HCT116 (cell line): Measurements from ENCODE around the gene CCR7. TPM values are rescaled to one million over a fixed set of nuclear protein-coding genes. Genes with fewer than 3 reads are reported as not detected.

Experiments
- ATAC-seq: fragments of 200-7000 bp; cut with Tn5 transposase; 2 replicates; pipeline ENCODE4 v1.9.1; 2020; ENCODE audit warnings: mild to moderate bottlenecking, moderate library complexity
- BruUV-seq: library from RNA; stranded (reverse); fragments of 400-500 nt; replicated peaks from 2 replicates; lab custom pipeline; 2021; lab: Mats Ljungman, UMichigan
- CTCF ChIA-PET: fragments of 300-600 bp; sonication (Branson Sonifier 250); formaldehyde crosslinking; loops from one replicate; lab custom pipeline; 2021; ENCODE audit warnings: antibody characterized with exemption; lab: Charles Lee
- POLR2A ChIA-PET: fragments of 300-600, 350-600 bp; sonication (Branson Sonifier 250); formaldehyde crosslinking; loops from one replicate; lab custom pipeline; 2021; ENCODE audit warnings: antibody characterized with exemption; lab: Charles Lee
- RAD21 ChIA-PET, 2 experiments: fragments of 300-600 bp; sonication (Branson Sonifier 250); formaldehyde crosslinking; loops; one replicate each; lab custom pipeline; 2023; ENCODE audit warnings: low total read pairs in 2 of 2; ENCODE audit not compliant: uncharacterized antibody in 2 of 2, unreplicated experiment in 2 of 2, low non-redundant PET in 1 of 2; lab: Charles Lee
- DNase-seq: peaks from one replicate; pipeline ENCODE4 v3.0.0-alpha.2; 2010; ENCODE audit warnings: low read depth, low spot score
- H2AFZ ChIP-seq: fragments of 200-600 bp; shearing (Covaris generic), sonication (generic); 2 replicates; pipeline ENCODE4 v1.6.1; 2017; ENCODE audit warnings: low read depth, mixed run types, mixed read lengths, antibody characterized with exemption, low read length; ENCODE audit not compliant: poor library complexity, severe bottlenecking
- H3K27ac ChIP-seq: 2 replicates; pipeline ENCODE4 v1.5.1; 2012; ENCODE audit warnings: low read depth, low read length
- H3K27me3 ChIP-seq: fragments of 200-600 bp; sonication (generic); 2 replicates; pipeline ENCODE4 v1.6.1; 2016; ENCODE audit warnings: mixed run types, low read length, mixed read lengths; ENCODE audit not compliant: insufficient read depth
- H3K36me3 ChIP-seq, 2 experiments: fragments of 200-500 bp in 1 of 2; fragments of 200-600 bp in 1 of 2; sonication (Bioruptor generic) in 1 of 2; sonication (generic) in 1 of 2; 2 replicates each; pipeline versions ENCODE4 v1.5.1 to v1.6.1; 2014 to 2016; ENCODE audit warnings: low read length in 2 of 2, inconsistent platforms in 1 of 2, mixed read lengths in 1 of 2, mixed run types in 1 of 2; ENCODE audit not compliant: insufficient read depth in 2 of 2, control insufficient read depth in 1 of 2
- H3K4me1 ChIP-seq, 2 experiments: fragments of 200-600 bp in 1 of 2; sonication (generic) in 1 of 2; 2 replicates each; pipeline versions ENCODE4 v1.5.1 to v1.6.1; 2012 to 2017; ENCODE audit warnings: low read length in 2 of 2, inconsistent platforms in 1 of 2, mild to moderate bottlenecking in 1 of 2, mixed read lengths in 1 of 2, mixed run types in 1 of 2, moderate library complexity in 1 of 2; ENCODE audit not compliant: insufficient read depth in 2 of 2, control insufficient read depth in 1 of 2
- H3K4me2 ChIP-seq: fragments of 200-600 bp; sonication (generic); 2 replicates; pipeline ENCODE4 v1.6.1; 2017; ENCODE audit warnings: mixed run types, low read length, mixed read lengths
- H3K4me3 ChIP-seq, 2 experiments: fragments of 200-600 bp in 1 of 2; sonication (generic) in 1 of 2; replicated peaks in 1 of 2; 2 replicates each; pipeline ENCODE4 v1.5.1; 2011 to 2016; ENCODE audit warnings: low read length in 2 of 2, control low read depth in 1 of 2, low read depth in 1 of 2, mild to moderate bottlenecking in 1 of 2, mixed read lengths in 1 of 2, mixed run types in 1 of 2
- H3K79me2 ChIP-seq: fragments of 200-600 bp; sonication (generic); 2 replicates; pipeline ENCODE4 v1.6.1; 2017; ENCODE audit warnings: mild to moderate bottlenecking, mixed run types, low read length, moderate library complexity, mixed read lengths; ENCODE audit not compliant: insufficient read depth
- H3K9ac ChIP-seq: fragments of 200-600 bp; sonication (generic); 2 replicates; pipeline ENCODE4 v1.6.1; 2016; ENCODE audit warnings: low read length, mixed read lengths
- H3K9me2 ChIP-seq: fragments of 200-600 bp; sonication (generic), shearing (Covaris generic); 2 replicates; pipeline ENCODE4 v1.6.1; 2017; ENCODE audit warnings: mixed run types, mild to moderate bottlenecking, moderate library complexity; ENCODE audit not compliant: insufficient read depth
- H3K9me3 ChIP-seq, 2 experiments: fragments of 200-500 bp in 1 of 2; fragments of 200-600 bp in 1 of 2; sonication (Bioruptor generic) in 1 of 2; sonication (generic) in 1 of 2; 2 replicates each; pipeline ENCODE4 v1.6.1; 2014 to 2017; ENCODE audit warnings: low read length in 2 of 2, mixed read lengths in 2 of 2, inconsistent platforms in 1 of 2, low read depth in 1 of 2, mild to moderate bottlenecking in 1 of 2, mixed run types in 1 of 2, moderate library complexity in 1 of 2; ENCODE audit not compliant: control insufficient read depth in 1 of 2, insufficient read depth in 1 of 2
- H4K20me1 ChIP-seq: fragments of 200-600 bp; sonication (generic), shearing (Covaris generic); 2 replicates; pipeline ENCODE4 v1.6.1; 2017; ENCODE audit warnings: mixed run types, mild to moderate bottlenecking, moderate library complexity; ENCODE audit not compliant: insufficient read depth
- CEBPB ChIP-seq: IDR thresholded peaks from 2 replicates; pipeline ENCODE4 v1.6.1; 2012; ENCODE audit warnings: low read depth
- ELF1 ChIP-seq: IDR thresholded peaks from 2 replicates; pipeline ENCODE4 v1.6.1; 2012; ENCODE audit warnings: low read depth, borderline replicate concordance
- EZH2phosphoT487 ChIP-seq: fragments of 200-600 bp; IDR thresholded peaks from 2 replicates; pipeline ENCODE4 v1.6.1; 2018; ENCODE audit warnings: antibody characterized with exemption, borderline replicate concordance
- POLR2A ChIP-seq: IDR thresholded peaks from 2 replicates; pipeline ENCODE4 v1.7.0; 2011; ENCODE audit warnings: borderline replicate concordance; ENCODE audit not compliant: insufficient read depth, insufficient read length; ENCODE audit errors: extremely low read depth
- POLR2AphosphoS5 ChIP-seq: IDR thresholded peaks from 2 replicates; pipeline ENCODE4 v1.6.1; 2011; ENCODE audit warnings: mild to moderate bottlenecking, low read depth, low read length, moderate library complexity
- SIN3A ChIP-seq: IDR thresholded peaks from 2 replicates; pipeline ENCODE4 v1.6.1; 2012; ENCODE audit warnings: low read depth
- SP1 ChIP-seq: IDR thresholded peaks from 2 replicates; pipeline ENCODE4 v1.6.1; 2012; ENCODE audit warnings: low read depth
- ZFX ChIP-seq: fragments of 450-650 bp; IDR thresholded peaks from 2 replicates; pipeline ENCODE4 v1.6.1; 2017
- ZNF274 ChIP-seq: fragments of 200-500 bp; sonication (Bioruptor generic); IDR thresholded peaks from 2 replicates; pipeline ENCODE4 v1.6.1; 2014; ENCODE audit warnings: mild to moderate bottlenecking, low read depth, low read length, inconsistent platforms
- intact Hi-C: fragments of 100-400 bp; cut with micrococcal nuclease; formaldehyde crosslinking; loops from 2 replicates; pipeline ENCODE4 v1.10.0; 2022
- total RNA-seq: library from RNA; stranded (reverse); gene quantifications from one replicate; pipeline ENCODE4 v1.2.1, GENCODE V29; 2021; ENCODE audit not compliant: unreplicated experiment
- TF ChIP-seq, protein P1 (sequence below): IDR thresholded peaks from 2 replicates; pipeline ENCODE4 v1.6.1; 2012; ENCODE audit warnings: low read depth
- TF ChIP-seq, protein P2 (sequence below): IDR thresholded peaks from 2 replicates; pipeline ENCODE4 v1.6.1; 2012

Gene CCR7
- total RNA-seq, 1 experiment from 2014 or later, result 0.69 TPM

DNA sequence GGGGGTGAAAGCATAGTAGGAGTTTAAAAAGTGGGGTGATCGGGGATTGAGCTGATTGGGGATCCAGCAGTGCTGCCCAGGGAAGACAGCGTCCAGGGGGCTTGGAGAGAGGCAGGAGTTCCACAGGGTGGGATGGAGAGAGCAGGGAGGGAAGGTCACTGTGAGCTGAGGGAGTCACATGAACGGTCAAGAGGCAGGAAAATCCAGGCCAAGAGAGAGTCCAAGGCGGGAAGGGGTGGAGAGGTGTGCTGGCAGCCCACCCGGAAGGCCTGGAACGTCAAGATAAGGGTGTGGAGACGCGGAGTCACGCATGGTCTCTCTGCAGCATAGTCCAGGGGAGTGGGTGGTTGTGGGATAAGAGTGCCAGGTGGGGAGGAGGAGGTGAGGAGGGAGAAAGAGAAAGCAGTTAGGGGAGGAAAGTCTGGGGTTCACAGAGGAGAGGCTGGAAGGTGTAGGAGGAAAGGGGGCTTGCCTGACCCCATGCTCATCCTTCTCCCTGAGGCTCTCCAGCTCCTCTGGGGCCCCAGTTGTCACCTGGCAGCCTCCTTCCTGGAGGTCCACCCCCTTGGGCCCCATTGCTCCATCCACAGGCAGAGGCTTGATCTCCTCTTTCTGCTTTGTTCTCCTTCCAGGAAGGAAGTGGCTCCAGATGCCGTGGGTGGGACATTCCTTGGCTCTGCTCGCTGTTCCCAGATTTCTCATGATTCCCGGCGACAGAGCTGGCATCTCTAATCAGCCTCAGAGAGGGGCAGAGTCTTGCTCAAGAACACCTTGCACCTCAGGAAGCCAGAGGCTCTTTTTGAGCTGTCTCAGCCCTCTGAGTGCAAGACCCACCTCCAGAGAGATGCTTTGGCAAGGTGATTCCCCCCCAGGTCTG, 28.7 kb downstream of the CCR7 start (continued):
- TF ChIP-seq, protein P1, sequence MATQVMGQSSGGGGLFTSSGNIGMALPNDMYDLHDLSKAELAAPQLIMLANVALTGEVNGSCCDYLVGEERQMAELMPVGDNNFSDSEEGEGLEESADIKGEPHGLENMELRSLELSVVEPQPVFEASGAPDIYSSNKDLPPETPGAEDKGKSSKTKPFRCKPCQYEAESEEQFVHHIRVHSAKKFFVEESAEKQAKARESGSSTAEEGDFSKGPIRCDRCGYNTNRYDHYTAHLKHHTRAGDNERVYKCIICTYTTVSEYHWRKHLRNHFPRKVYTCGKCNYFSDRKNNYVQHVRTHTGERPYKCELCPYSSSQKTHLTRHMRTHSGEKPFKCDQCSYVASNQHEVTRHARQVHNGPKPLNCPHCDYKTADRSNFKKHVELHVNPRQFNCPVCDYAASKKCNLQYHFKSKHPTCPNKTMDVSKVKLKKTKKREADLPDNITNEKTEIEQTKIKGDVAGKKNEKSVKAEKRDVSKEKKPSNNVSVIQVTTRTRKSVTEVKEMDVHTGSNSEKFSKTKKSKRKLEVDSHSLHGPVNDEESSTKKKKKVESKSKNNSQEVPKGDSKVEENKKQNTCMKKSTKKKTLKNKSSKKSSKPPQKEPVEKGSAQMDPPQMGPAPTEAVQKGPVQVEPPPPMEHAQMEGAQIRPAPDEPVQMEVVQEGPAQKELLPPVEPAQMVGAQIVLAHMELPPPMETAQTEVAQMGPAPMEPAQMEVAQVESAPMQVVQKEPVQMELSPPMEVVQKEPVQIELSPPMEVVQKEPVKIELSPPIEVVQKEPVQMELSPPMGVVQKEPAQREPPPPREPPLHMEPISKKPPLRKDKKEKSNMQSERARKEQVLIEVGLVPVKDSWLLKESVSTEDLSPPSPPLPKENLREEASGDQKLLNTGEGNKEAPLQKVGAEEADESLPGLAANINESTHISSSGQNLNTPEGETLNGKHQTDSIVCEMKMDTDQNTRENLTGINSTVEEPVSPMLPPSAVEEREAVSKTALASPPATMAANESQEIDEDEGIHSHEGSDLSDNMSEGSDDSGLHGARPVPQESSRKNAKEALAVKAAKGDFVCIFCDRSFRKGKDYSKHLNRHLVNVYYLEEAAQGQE, result no peak

DNA sequence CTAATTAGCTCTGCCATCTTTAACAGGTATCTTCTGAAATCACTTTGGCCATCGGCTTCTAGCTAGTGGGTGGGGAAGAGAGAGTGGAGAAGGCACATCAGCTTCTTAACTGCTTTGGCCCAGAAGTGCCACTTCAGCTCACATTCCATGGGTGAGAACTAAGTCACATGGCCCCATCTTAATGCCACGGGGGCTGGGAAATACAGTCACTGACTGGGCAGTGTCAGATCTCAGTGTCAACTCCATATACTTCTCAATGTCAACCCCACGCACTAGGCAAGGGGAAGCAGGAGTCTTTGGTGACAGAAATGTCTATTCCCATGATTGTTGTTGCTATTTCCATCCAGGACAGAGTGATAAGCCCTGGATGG, 29.4 kb downstream of the CCR7 start:
- H3K27me3 ChIP-seq, result no peaks in the 10 kb centered on the region
- no peak for ATAC-seq
- no TSS peak for BruUV-seq
- H3K4me2 ChIP-seq, result peak overlapping the region; percentile 62
- no peaks in the 10 kb centered on the region for H3K9me3 ChIP-seq
- H3K4me1 ChIP-seq, result peaks cover 35 to 63% of the 10 kb centered on the region in 2 experiments
- peak overlapping the region; percentile 54 for H3K27ac ChIP-seq
- intact Hi-C loops, result no loop called here
- no peaks in the 10 kb centered on the region for H3K36me3 ChIP-seq
- DNase-seq, result no peak
- H2AFZ ChIP-seq, result no peak overlapping the region
- no peak for TF ChIP-seq CEBPB
- TF ChIP-seq ZNF274, result no peak
- TF ChIP-seq ZFX, result no peak
- no peak for TF ChIP-seq POLR2AphosphoS5
- no peak for TF ChIP-seq SP1
- TF ChIP-seq ELF1, result no peak
- no peak for TF ChIP-seq POLR2A
- no peak for TF ChIP-seq SIN3A
- TF ChIP-seq, protein P2, sequence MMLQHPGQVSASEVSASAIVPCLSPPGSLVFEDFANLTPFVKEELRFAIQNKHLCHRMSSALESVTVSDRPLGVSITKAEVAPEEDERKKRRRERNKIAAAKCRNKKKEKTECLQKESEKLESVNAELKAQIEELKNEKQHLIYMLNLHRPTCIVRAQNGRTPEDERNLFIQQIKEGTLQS, result no peak
- TF ChIP-seq EZH2phosphoT487, result no peak
- POLR2A ChIA-PET, result interaction anchor here (1.7 to 2.1 kb wide), 2 partner anchors 34 to 171 kb away, joined by 5 to 6 read pairs; partner anchors contain the start of genes GJD3 and TNS4
- no peak overlapping the region for H3K4me3 ChIP-seq
- RAD21 ChIA-PET, result interaction anchor here in 1 of 2 experiments (0.7 kb wide), 1 partner anchor 118 kb away, joined by 5 read pairs; the partner anchor contains the start of gene TOP2A
- H4K20me1 ChIP-seq, result no peaks in the 10 kb centered on the region
- CTCF ChIA-PET, result interaction anchor here (1.1 to 5.2 kb wide), 4 partner anchors 24 to 173 kb away, joined by 3 to 22 read pairs (median 4); no protein-coding TSS in a partner anchor
- peak overlapping the region; percentile 15; the same call in 1 of the 2 replicates for H3K9ac ChIP-seq
- no peaks in the 10 kb centered on the region for H3K79me2 ChIP-seq
- H3K9me2 ChIP-seq, result no peaks in the 10 kb centered on the region
